DOHH2 (cell line): Measurements from ENCODE around the gene TMEM181.

ENCODE experiments used
- CTCF ChIP-seq: fragments of 200-600 bp; sonication (generic); IDR thresholded peaks from one replicate; pipeline ENCODE4 v1.5.1; 2014; ENCODE audit warnings: antibody characterized with exemption, mild to moderate bottlenecking, low read depth, low read length; ENCODE audit not compliant: poor library complexity, severe bottlenecking
- EZH2phosphoT487 ChIP-seq: fragments of 200-600 bp; sonication (generic); IDR thresholded peaks from 2 replicates; pipeline ENCODE4 v1.6.1; 2017; ENCODE audit warnings: borderline replicate concordance, mild to moderate bottlenecking, antibody characterized with exemption, low read length, moderate library complexity, mixed read lengths

- TF ChIP-seq CTCF (no peak), EZH2phosphoT487 (no peak)
Observed at GRCh38 chr6:158539881-158540280, 20.0 kb upstream of the TMEM181 start.
